ENCODE data around the gene CCDC157.

CCDC157 gene

GRCh38 chr22:30416403-30416802, 59.6 kb downstream of the CCDC157 start:
- no peak for DNase-seq (ENCODE audit: low read depth)

DNA sequence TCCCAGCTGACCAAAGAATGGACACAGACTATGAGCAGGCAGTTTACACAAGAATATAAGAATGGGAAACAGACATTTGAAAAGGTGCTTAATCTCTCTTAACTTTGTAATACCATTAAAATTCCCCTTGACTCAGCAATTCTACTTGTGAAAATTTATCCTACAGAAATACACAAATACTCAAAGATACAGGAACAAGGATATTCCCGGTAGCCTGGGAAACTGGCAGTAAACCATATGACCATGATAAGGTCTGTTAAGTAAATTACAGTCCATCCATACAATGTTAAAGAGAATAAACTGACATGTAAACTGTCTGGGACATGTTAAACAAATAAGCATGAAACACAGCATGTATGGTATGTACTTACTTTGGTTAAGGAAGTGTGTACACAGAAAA, 60.0 kb downstream of the CCDC157 start:
- DNase-seq (ENCODE audit: low read depth) = no peak

DNA sequence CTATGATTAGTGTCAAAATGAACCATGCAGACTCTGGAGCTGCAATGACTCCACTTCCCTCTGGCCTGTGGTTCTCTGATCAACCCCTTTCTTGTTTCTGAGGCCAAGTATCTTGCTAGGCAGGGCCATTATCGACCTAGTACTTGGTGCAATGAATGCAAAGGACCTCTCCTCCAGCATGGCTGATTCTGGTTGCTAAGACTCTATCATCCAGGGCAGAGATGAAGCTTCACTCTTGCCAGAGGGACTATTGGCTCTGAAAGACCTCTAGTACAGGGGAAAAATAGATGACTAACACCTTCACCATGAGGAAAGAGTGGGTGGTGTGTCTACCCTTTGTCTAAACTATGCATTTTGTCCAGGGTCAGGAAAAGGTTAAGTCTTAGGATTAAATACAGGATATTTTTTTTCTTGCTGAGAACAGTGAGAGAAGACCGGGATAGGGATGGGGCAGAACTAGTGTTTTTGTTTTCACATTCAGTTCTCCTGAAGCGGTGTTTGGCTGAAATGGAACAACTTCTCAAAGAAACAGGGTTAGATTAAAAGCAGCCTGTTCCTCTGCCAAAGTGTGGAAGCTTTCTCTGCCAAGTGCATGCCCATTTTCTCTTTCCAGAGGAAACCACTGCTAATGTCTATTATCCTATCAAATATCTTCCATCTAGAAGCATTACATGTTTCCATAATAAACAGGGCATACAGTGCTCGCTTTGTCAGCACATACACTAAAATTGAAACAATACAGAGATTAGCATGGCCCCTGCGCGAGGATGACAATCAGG, 63.7 kb downstream of the CCDC157 start:
- DNase-seq (ENCODE audit: low read depth) = no peak

- DNase-seq (ENCODE audit: low read depth) = no peak
Measured at GRCh38 chr22:30421695-30422480, 65.1 kb downstream of the CCDC157 start.

- DNase-seq (ENCODE audit: low read depth) = no peak
Measured at GRCh38 chr22:30422481-30423300, 65.9 kb downstream of the CCDC157 start.

DNA sequence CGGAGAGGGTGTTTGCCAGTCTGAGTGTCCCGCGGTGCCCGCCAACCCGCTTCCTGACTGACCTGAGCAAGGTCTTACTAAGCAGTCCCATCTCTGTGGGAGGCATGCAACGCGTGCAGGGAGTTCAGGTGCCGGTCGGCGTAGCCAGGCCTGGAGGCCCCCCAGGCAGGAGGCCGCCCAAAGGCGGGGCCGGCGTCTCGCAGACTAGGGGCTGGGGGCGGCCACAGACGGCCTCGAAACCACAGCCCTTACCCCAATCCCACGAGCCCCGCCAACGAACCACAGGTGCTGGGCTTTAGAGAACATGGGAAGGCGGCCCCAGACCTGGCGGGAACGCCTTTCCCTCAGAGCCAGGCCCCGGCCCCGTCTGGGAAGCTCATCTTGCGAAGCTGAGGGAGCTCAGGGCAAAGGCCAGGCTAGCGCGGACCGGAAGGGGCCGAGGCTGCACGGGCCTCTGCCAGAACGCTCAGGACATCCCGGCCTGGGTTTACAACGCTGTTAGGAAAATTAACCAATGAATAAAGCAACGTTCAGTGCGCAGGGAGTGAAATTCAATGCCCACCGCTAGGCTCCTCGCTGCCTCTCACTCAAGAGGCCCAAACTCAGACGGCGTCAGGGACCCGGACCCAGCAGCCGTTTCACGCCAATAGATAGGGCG, 66.6 kb downstream of the CCDC157 start:
- no peak for DNase-seq (ENCODE audit: low read depth)

DNA sequence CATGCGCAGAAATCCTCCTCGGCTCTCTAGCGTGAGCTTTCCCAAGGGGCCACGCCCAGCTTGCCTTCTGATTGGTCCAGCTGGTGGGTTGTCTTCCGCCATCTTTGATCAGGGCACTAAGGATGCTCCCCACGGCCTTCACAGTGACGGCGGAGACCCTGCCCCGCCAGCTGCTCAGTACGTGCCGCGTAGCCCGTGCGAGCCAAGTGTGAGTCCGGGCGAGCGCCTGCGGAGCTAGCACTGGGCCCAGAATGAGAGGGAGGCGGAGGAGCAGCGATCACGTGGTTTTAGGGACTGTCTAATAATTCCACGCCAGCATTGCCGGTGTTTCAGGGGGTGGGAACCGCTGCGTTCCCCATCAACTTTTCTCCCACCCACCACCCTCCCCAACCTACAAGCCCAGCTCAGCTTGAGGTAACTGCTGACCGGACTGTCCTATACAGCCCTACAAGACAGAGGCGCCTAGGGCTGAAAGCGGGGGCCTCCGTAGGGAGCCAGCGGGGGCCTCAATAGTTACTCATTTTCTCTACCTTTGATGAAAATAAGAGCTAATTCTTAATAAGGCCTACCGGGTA, 67.2 kb downstream of the CCDC157 start:
- DNase-seq (ENCODE audit: low read depth) = peak; percentile 96

GRCh38 chr22:30424534-30425326, 67.9 kb downstream of the CCDC157 start:
- DNase-seq (ENCODE audit: low read depth) = no peak

DNA sequence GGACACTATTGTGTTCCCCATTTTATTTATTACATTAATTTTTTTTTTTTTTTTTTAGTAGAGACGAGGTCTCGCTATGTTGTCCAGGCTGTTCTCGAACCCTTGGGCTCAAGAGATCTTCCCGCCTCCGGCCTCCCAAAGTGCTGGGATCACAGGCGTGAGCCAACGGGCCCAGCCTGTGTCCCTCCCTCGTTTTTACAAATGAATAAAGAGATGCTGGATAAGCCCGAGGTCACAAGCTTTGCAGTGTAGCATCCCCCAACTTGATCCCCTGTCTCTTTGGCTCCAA, 68.5 kb downstream of the CCDC157 start:
- DNase-seq (ENCODE audit: low read depth) = no peak

DNA sequence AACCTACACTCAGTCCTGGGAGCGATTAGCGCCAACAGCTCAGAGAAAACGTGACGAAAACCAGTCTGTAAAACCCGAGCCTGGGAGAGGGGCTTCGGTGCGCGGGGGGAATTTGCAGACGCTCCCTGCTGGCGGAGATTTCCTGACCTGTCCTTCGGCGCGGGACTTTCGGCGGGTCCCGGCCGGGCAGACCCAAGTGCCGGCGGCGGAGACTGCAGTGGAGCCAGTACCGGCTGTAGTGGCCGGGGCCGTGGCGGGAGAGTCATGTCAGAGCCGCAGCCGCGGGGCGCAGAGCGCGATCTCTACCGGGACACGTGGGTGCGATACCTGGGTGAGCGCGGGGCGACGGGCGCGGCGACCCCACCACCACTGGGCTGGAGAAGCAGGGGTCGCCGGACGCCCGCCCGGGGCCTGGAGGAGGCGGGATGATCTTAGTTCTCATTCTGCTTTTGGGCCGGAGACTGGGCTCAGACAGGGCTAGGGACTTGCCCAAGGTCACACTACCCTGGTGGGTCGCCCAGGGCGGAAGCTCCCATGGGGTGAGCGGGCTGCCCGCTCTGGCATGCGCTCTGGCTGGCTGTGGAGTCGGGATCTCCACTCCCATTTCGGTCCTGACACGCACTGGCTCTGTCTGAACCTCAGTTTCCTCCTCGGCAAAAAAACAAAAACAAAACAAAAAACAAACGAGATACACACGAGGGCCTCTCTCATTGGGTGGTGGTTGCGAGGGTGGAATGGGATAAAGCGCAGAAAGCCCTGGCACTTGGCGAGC, 69.0 kb downstream of the CCDC157 start, which contains the start of gene MTFP1:
Gene MTFP1 (plus strand): TSS at position 153 of the 772 bp plus-strand sequence. CDS start 112 bp downstream, at position 265.
- no peak for DNase-seq (ENCODE audit: low read depth)
